AG04449 (cell line): ENCODE results near the gene KCNQ5.

Source experiments
- CTCF ChIA-PET: fragments of 350-600 bp; formaldehyde crosslinking; extraction: SDS; loops from one replicate; lab custom pipeline; 2021; ENCODE audit warnings: antibody characterized with exemption; lab: Yijun Ruan, JAX
- POLR2A ChIA-PET: fragments of 400-600, 350-600 bp; formaldehyde crosslinking; extraction: SDS; loops from one replicate; lab custom pipeline; 2020; ENCODE audit warnings: antibody characterized with exemption, inconsistent platforms; lab: Yijun Ruan, JAX
- DNase-seq: peaks from one replicate; pipeline ENCODE4 v3.0.0-alpha.2; 2010; ENCODE audit warnings: low read depth, low spot score
- H3K4me3 ChIP-seq: 2 replicates; pipeline ENCODE4 v1.5.1; 2011; ENCODE audit warnings: low read depth, mild to moderate bottlenecking, control low read depth, low read length
- TF ChIP-seq, protein P1 (sequence below): IDR thresholded peaks from one replicate; pipeline ENCODE4 v1.5.1; 2011; ENCODE audit warnings: mild to moderate bottlenecking, moderate library complexity, low read length, control low read depth, inconsistent platforms; ENCODE audit not compliant: insufficient read depth; ENCODE audit errors: missing control alignments

Gene KCNQ5

DNA sequence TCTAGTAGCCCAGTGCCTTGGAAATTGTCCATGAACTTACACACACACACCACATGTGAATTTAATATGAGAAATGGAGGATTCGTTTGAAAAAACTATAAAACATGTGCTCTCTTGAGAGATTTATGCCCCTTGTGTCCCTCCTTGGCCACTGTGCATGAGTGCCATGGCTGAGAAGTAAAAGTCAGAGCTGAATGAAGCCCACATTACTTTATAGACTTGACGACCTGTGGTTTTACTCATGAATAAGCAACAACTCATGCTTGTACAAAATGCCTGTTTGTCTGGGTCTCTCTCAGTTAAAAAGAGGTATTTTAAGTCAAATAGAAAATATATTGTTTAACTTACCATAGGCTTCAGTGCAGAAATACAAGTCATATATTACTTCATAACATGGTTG lies 102.7 kb downstream of the KCNQ5 start:
- no peak for DNase-seq
- H3K4me3 ChIP-seq = no peak overlapping the region
- CTCF ChIA-PET = no interaction called here
- TF ChIP-seq, protein P1, sequence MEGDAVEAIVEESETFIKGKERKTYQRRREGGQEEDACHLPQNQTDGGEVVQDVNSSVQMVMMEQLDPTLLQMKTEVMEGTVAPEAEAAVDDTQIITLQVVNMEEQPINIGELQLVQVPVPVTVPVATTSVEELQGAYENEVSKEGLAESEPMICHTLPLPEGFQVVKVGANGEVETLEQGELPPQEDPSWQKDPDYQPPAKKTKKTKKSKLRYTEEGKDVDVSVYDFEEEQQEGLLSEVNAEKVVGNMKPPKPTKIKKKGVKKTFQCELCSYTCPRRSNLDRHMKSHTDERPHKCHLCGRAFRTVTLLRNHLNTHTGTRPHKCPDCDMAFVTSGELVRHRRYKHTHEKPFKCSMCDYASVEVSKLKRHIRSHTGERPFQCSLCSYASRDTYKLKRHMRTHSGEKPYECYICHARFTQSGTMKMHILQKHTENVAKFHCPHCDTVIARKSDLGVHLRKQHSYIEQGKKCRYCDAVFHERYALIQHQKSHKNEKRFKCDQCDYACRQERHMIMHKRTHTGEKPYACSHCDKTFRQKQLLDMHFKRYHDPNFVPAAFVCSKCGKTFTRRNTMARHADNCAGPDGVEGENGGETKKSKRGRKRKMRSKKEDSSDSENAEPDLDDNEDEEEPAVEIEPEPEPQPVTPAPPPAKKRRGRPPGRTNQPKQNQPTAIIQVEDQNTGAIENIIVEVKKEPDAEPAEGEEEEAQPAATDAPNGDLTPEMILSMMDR = no peak
- POLR2A ChIA-PET = no interaction called here

DNA sequence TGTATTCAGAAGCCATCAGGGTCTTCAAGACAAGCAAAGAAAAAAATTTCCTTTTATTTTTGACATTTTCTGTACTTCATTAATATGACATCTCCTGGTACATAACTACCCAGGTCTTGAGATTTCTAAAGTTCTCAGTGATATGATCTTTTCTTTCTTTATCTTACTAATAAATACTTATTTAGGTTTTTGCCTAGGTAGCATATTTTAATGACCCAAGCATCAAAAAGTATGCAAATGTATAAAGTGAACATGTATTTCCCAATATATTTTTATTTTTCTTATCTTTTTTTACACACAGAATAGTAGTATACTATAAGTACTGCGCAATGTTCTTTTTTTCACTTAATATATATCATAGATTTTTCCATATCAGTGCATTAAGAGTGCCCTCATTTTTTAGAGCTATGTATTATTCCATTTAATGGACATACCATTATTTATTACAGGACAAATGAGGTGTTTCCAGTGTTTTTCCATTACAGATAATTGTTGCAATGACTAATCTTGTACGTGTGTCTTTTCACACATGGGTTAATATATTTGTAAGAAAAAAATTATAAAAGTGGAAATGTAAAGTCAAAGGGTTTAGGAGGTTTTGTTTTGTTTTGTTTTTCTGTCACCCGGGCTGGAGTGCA lies 107.0 kb downstream of the KCNQ5 start:
- TF ChIP-seq, protein P1 = no peak
- POLR2A ChIA-PET = no interaction called here
- DNase-seq = no peak
- CTCF ChIA-PET = interaction anchor here (1.5 kb wide), 1 partner anchor 401 kb away, joined by 3 read pairs; no protein-coding TSS in a partner anchor
- no peak overlapping the region for H3K4me3 ChIP-seq

DNA sequence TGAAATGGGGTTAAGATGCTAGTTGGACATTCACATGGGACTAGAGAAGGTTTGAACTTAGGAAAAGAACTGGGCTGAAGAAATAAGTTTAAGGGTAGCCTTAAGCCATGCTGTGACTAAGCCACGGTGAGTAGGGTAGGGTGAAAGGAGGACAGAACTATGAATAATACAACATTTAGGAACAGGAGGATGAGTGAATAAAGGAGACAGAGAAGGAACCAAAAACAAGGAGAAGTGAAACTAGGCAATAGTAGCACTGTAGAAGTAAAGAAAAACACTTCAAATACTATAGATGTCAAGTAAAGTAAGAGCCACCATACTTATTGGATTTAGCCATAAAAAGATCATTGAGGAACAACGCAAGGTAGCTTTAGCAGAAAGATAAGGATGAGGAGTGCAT lies 111.2 kb downstream of the KCNQ5 start:
- ChIA-PET CTCF (no interaction called here), POLR2A (no interaction called here)
- no peak for DNase-seq
- no peak overlapping the region for H3K4me3 ChIP-seq
- TF ChIP-seq, protein P1 = no peak

DNA sequence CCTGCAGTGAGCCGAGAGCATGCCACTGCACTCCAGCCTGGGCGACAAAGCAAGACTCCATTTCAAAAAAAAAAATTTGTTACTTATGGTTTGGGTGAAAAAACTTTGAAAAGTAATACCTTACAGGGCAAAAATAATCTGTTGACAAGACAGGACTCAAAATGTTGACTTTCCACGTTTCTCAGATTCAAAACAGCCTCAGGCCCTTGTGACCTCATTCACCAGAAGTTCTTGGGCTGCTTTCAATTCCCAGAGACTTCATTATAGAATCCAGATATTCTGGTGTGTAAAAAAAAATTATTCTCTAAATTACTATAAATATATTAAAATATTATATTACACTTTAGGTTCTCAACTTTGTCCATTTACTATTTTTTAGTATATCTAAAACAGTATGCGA lies 116.2 kb downstream of the KCNQ5 start:
- no peak for DNase-seq
- no peak overlapping the region for H3K4me3 ChIP-seq
- TF ChIP-seq, protein P1 = no peak
- POLR2A ChIA-PET = no interaction called here
- CTCF ChIA-PET = no interaction called here

GRCh38 chr6:72739368-72739779 lies 117.5 kb downstream of the KCNQ5 start:
- H3K4me3 ChIP-seq = no peak overlapping the region
- TF ChIP-seq, protein P1 = no peak
- ChIA-PET POLR2A (no interaction called here), CTCF (no interaction called here)
- no peak for DNase-seq

DNA sequence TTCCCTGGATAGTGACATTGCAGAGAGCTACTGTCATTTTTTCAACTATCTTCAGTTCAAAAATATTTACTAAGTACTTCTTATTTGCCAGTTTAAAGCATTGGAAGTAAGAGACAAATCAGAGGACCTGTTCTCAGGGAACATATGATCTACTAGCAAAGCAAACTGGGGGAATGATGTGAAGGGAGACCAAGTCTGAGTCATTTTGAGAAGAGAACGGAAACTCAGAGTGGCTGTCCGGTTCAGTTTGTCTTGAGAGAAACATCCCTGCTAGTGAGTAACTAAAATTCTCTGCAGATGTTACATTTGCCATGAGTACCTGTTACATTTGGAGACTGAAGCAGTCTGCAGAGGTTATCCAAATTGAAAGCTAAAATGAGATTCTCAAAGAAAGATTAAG lies 118.3 kb downstream of the KCNQ5 start:
- TF ChIP-seq, protein P1 = no peak
- ChIA-PET POLR2A (no interaction called here), CTCF (no interaction called here)
- H3K4me3 ChIP-seq = no peak overlapping the region
- DNase-seq = no peak
